ENCODE results near the gene WDR7.

Gene WDR7

GRCh38 chr18:56650944-56651770 is at the start of gene WDR7:
Gene WDR7 (plus strand): TSS chr18:56651359. CDS start chr18:56672516, 21,157 bp downstream.
- TF ChIP-seq ZNF274 (IDR thresholded peaks at IDR 0.05; ENCODE audit: low read depth, low read length): no peak
- peak within 1 kb of the TSS; percentile 94 for H3K4me3 ChIP-seq (ENCODE audit: low read length)

- H3K4me3 ChIP-seq (ENCODE audit: low read length): no peak overlapping the region
- no peak for TF ChIP-seq ZNF274 (IDR thresholded peaks at IDR 0.05; ENCODE audit: low read depth, low read length)
These were observed 44.5 kb upstream of the WDR7 start for GRCh38 chr18:56606618-56607017.

- no peak overlapping the region for H3K4me3 ChIP-seq (ENCODE audit: low read length)
- TF ChIP-seq ZNF274 (IDR thresholded peaks at IDR 0.05; ENCODE audit: low read depth, low read length): no peak
These were observed 35.2 kb upstream of the WDR7 start for GRCh38 chr18:56615738-56616520.

GRCh38 chr18:56627991-56628390 is 23.2 kb upstream of the WDR7 start:
- H3K4me3 ChIP-seq (ENCODE audit: low read length): no peak overlapping the region
- no peak for TF ChIP-seq ZNF274 (IDR thresholded peaks at IDR 0.05; ENCODE audit: low read depth, low read length)

GRCh38 chr18:56632070-56633022 is 18.8 kb upstream of the WDR7 start:
- H3K4me3 ChIP-seq (ENCODE audit: low read length): no peak overlapping the region
- no peak for TF ChIP-seq ZNF274 (IDR thresholded peaks at IDR 0.05; ENCODE audit: low read depth, low read length)

- TF ChIP-seq ZNF274 (IDR thresholded peaks at IDR 0.05; ENCODE audit: low read depth, low read length): no peak
- H3K4me3 ChIP-seq (ENCODE audit: low read length): no peak overlapping the region
These were observed 16.2 kb upstream of the WDR7 start for GRCh38 chr18:56635007-56635406.

- no peak for TF ChIP-seq ZNF274 (IDR thresholded peaks at IDR 0.05; ENCODE audit: low read depth, low read length)
- H3K4me3 ChIP-seq (ENCODE audit: low read length): peak overlapping the region; percentile 71
These were observed 14.0 kb upstream of the WDR7 start for GRCh38 chr18:56637176-56637575.

GRCh38 chr18:56637711-56638231 is 13.4 kb upstream of the WDR7 start:
- H3K4me3 ChIP-seq (ENCODE audit: low read length): peak overlapping the region; percentile 71
- no peak for TF ChIP-seq ZNF274 (IDR thresholded peaks at IDR 0.05; ENCODE audit: low read depth, low read length)

- peak within 1 kb of the TSS; percentile 76 for H3K4me3 ChIP-seq (ENCODE audit: low read length)
- no peak for TF ChIP-seq ZNF274 (IDR thresholded peaks at IDR 0.05; ENCODE audit: low read depth, low read length)
These were observed 12.7 kb upstream of the WDR7 start, which contains the start of gene TXNL1 for GRCh38 chr18:56638232-56639103. Gene TXNL1 (minus strand): TSS chr18:56638592. CDS start chr18:56638440, 152 bp downstream.

GRCh38 chr18:56639104-56639381 is 12.1 kb upstream of the WDR7 start:
- no peak for TF ChIP-seq ZNF274 (IDR thresholded peaks at IDR 0.05; ENCODE audit: low read depth, low read length)

GRCh38 chr18:56639571-56639970 is 11.6 kb upstream of the WDR7 start:
- no peak overlapping the region for H3K4me3 ChIP-seq (ENCODE audit: low read length)
- no peak for TF ChIP-seq ZNF274 (IDR thresholded peaks at IDR 0.05; ENCODE audit: low read depth, low read length)

More at GRCh38 chr18:56639104-56639381, 12.1 kb upstream of the WDR7 start:
- H3K4me3 ChIP-seq (ENCODE audit: low read length): peak overlapping the region; percentile 76

- no peak overlapping the region for H3K4me3 ChIP-seq (ENCODE audit: low read length)
- no peak for TF ChIP-seq ZNF274 (IDR thresholded peaks at IDR 0.05; ENCODE audit: low read depth, low read length)
These were observed 9.3 kb upstream of the WDR7 start for GRCh38 chr18:56641714-56642337.
